T-helper 17 cell (primary cell): ENCODE data around the gene ZMYND11. TPM values are rescaled to one million over a fixed set of nuclear protein-coding genes. Genes with fewer than 3 reads are reported as not detected.
"Not testable (repeated sequence)": the region's sequence is repeated elsewhere in the genome, so short reads cannot be mapped to it uniquely, and the experiment has no call there.

Experiments
- ATAC-seq: fragments of 150-1000 bp; cut with Tn5 transposase; 2 replicates; pipeline ENCODE4 v1.10.0; 2021; ENCODE audit warnings: mild to moderate bottlenecking, moderate library complexity
- DNase-seq, 3 donors: peaks; one replicate each; pipeline versions ENCODE4 v3.0.0 to v3.0.0-alpha.2; 2020 to 2021
- H3K9me3 ChIP-seq: one replicate; pipeline ENCODE4 v1.7.0; 2013; ENCODE audit warnings: low read length, mild to moderate bottlenecking; ENCODE audit not compliant: control insufficient read depth, poor library complexity, severe bottlenecking
- H3K27ac Mint-ChIP-seq: one replicate; pipeline ENCODE4 v1.8.0; 2022; ENCODE audit warnings: mild to moderate bottlenecking, moderate library complexity, mixed read lengths
- H3K27me3 Mint-ChIP-seq: one replicate; pipeline ENCODE4 v1.8.0; 2022; ENCODE audit warnings: mixed read lengths
- H3K36me3 Mint-ChIP-seq: one replicate; pipeline ENCODE4 v1.8.0; 2022; ENCODE audit warnings: low read depth, mixed read lengths
- H3K4me1 Mint-ChIP-seq: one replicate; pipeline ENCODE4 v1.8.0; 2022; ENCODE audit warnings: mild to moderate bottlenecking, mixed read lengths
- H3K4me3 Mint-ChIP-seq: one replicate; pipeline ENCODE4 v1.8.0; 2022; ENCODE audit warnings: mild to moderate bottlenecking, moderate library complexity, mixed read lengths
- total RNA-seq, 4 donors: library from RNA in 2 of 4; stranded (reverse) in 2 of 4; gene quantifications; one replicate each; pipeline ENCODE4 v1.2.3 and lab custom pipeline; 2022 to 2026

Gene ZMYND11
- total RNA-seq, 2 donors from 2014 or later, result 41.3 TPM

DNA sequence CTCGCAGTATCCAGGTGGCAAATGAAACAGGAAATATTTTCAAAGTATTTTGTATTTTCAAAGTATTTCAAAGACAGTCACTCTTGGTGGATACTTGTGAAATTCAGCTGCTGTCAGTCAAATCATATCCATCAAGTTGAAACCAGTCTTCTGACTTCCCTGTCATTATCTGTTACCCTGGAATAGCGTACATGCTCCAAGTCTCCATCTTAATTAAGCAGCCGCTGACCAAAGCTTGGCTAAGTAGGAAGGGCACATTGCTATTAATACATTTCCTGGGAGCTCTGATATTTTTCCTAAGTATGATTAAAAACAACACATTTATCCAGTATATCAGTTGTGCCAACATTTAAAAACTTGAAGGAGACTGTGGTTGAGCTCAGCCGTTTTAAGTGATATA is 112.2 kb downstream of the ZMYND11 start:
- DNase-seq (no peak), ATAC-seq (no peak)
- Mint-ChIP-seq H3K4me3 (no peak overlapping the region), H3K4me1 (peaks cover 4% of the 10 kb centered on the region), H3K27ac (no peak overlapping the region), H3K27me3 (no peaks in the 10 kb centered on the region), H3K36me3 (peaks cover 14% of the 10 kb centered on the region)
- H3K9me3 ChIP-seq, result no peaks in the 10 kb centered on the region

DNA sequence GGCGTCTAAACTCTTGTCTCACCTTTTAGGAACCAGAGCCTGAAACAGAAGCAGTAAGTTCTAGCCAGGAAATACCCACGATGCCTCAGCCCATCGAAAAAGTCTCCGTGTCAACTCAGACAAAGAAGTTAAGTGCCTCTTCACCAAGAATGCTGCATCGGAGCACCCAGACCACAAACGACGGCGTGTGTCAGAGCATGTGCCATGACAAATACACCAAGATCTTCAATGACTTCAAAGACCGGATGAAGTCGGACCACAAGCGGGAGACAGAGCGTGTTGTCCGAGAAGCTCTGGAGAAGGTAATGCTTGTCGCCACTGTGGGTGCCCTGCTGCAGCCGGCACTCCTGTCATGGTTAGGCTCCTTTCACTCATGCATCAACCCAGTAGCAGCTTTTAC is 113.1 kb downstream of the ZMYND11 start:
- peaks cover 4% of the 10 kb centered on the region for H3K4me1 Mint-ChIP-seq

DNA sequence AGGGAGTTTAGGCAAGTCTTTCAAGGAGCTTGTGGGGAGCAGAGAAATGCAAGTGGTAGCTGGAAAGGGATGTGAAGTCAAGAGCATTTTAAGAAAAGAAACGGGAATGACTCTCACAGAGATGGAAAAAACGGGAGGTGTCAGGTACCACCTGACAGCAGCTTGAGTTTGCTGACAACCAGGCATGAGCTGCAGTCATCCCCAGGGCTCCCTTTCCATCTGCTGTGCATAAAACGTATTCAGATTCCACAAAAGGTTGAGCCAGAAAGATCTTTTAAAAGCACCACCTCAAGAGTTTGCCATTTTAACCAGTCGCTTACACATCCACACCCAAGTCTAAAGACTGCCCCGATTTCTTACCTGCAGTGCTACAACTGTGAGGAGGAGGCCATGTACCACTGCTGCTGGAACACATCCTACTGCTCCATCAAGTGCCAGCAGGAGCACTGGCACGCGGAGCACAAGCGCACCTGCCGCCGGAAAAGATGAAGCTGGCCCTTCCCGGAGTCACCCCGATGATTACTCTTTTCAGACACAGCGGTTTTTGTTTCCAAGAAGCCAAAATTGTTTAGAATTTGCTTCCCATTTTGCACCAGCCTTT is 116.8 kb downstream of the ZMYND11 start:
- H3K27ac Mint-ChIP-seq, result peak overlapping the region; percentile 47
- H3K27me3 Mint-ChIP-seq, result no peaks in the 10 kb centered on the region
- DNase-seq (no peak), ATAC-seq (no peak)
- H3K36me3 Mint-ChIP-seq, result peaks cover 14% of the 10 kb centered on the region
- no peak overlapping the region for H3K4me3 Mint-ChIP-seq
- peaks cover 4% of the 10 kb centered on the region for H3K4me1 Mint-ChIP-seq
- no peaks in the 10 kb centered on the region for H3K9me3 ChIP-seq

More for the DNA sequence above, 113.1 kb downstream of the ZMYND11 start:
- no peaks in the 10 kb centered on the region for H3K27me3 Mint-ChIP-seq
- no peaks in the 10 kb centered on the region for H3K9me3 ChIP-seq
- ATAC-seq (no peak), DNase-seq (no peak)
- H3K4me3 Mint-ChIP-seq, result no peak overlapping the region
- H3K27ac Mint-ChIP-seq, result no peak overlapping the region
- peaks cover 14% of the 10 kb centered on the region for H3K36me3 Mint-ChIP-seq

DNA sequence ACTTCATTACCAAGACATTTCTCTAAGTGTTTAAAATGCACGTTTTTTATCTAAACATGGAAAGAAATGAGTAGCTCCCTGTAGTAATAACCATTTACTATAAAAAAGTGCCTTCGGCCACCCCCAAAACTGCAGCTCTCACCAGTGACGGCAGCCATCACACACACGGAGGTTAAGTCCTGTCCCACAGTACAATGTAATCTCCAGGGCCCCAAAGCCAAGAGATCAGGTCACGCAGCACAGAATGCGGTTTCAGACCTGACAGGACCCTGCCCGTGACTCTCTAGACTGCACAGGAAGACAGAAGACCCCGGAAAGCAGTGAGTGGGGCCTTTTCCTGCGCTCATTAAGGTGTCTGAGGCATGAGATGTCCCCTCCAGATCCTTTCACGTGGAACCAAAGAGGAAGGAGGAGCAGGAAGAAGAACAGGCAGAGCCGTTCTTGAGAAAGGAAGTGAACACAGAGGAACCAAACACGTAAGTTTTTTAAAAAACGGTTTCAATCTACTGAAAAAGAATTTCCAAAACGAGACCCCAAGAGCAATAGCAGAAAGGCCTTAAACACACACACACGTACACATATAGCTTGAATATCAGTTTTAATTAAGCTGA is 125.7 kb downstream of the ZMYND11 start:
- no peaks in the 10 kb centered on the region for H3K27me3 Mint-ChIP-seq
- no peaks in the 10 kb centered on the region for H3K36me3 Mint-ChIP-seq
- H3K4me3 Mint-ChIP-seq, result no peak overlapping the region
- peaks cover 5% of the 10 kb centered on the region for H3K4me1 Mint-ChIP-seq
- no peaks in the 10 kb centered on the region for H3K9me3 ChIP-seq
- no peak for DNase-seq
- ATAC-seq, result no peak
- H3K27ac Mint-ChIP-seq, result no peak overlapping the region

DNA sequence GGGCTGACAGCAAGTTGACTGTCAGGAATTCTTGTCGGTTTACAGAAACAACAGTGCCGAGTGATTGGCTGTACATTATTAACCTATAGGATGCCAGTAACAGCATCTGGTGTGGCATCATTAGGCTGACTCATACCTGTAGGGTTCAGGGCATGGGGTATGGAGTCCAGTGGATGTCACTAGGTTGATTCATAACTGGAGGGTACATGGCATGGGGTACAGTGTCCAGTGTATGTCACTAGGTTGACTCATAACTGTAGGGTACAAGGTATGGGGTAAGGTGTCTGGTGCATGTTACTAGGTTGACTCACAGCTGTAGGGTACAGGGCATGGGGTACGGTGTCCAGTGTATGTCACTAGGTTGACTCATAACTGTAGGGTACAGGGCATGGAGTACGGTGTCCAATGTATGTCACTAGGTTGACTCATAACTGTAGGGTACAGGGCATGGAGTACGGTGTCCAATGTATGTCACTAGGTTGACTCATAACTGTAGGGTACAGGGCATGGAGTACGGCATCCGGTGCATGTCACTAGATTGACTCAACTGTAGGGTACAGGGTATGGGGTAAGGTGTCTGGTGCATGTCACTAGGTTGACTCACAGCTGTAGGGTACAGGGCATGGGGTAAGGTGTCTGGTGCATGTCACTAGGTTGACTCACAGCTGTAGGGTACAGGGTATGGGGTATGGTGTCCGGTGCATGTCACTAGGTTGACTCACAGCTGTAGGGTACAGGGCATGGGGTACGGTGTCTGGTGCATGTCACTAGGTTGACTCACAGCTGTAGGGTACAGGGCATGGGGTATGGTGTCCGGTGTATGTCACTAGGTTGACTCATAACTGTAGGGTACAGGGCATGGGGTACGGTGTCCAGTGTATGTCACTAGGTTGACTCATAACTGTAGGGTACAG is 129.2 kb downstream of the ZMYND11 start:
- H3K27ac Mint-ChIP-seq, H3K36me3 Mint-ChIP-seq, H3K4me3 Mint-ChIP-seq, DNase-seq, H3K4me1 Mint-ChIP-seq, H3K27me3 Mint-ChIP-seq, ATAC-seq, H3K9me3 ChIP-seq: not testable (repeated sequence)

DNA sequence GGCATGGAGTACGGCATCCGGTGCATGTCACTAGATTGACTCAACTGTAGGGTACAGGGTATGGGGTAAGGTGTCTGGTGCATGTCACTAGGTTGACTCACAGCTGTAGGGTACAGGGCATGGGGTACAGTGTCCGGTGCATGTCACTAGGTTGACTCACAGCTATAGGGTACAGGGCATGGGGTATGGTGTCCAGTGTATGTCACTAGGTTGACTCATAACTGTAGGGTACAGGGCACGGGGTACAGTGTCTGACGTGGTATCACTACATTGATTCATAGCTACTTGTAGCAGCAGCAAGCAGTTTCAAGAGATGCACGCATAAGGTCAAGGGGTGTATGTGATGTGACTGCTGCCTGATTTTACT is 129.8 kb downstream of the ZMYND11 start:
- DNase-seq, H3K27me3 Mint-ChIP-seq, H3K27ac Mint-ChIP-seq, ATAC-seq, H3K4me3 Mint-ChIP-seq, H3K9me3 ChIP-seq, H3K36me3 Mint-ChIP-seq, H3K4me1 Mint-ChIP-seq: not testable (repeated sequence)

DNA sequence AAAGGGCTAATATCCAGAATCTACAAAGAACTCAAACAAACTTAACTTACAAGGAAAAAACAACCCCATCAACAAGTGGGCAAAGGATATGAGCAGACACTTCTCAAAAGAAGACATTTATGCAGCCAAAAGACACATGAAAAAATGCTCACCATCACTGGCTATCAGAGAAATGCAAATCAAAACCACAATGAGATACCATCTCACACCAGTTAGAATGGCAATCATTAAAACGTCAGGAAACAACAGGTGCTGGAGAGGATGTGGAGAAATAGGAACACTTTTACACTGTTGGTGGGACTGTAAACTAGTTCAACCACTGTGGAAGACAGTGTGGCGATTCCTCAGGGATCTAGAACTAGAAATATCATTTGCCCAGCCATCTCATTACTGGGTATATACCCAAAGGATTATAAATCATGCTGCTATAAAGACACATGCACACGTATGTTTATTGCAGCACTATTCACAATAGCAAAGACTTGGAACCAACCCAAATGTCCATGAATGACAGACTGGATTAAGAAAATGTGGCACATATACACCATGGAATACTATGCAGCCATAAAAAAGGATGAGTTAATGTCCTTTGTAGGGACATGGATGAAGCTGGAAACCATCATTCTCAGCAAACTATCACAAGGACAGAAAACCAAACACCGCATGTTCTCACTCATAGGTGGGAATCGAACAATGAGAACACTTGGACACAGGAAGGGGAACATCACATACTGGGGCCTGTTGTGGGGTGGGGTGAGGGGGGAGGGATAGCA is 130.7 kb downstream of the ZMYND11 start:
- not testable (repeated sequence) for H3K36me3 Mint-ChIP-seq, DNase-seq, H3K27me3 Mint-ChIP-seq, H3K4me1 Mint-ChIP-seq, ATAC-seq, H3K4me3 Mint-ChIP-seq, H3K9me3 ChIP-seq, H3K27ac Mint-ChIP-seq

DNA sequence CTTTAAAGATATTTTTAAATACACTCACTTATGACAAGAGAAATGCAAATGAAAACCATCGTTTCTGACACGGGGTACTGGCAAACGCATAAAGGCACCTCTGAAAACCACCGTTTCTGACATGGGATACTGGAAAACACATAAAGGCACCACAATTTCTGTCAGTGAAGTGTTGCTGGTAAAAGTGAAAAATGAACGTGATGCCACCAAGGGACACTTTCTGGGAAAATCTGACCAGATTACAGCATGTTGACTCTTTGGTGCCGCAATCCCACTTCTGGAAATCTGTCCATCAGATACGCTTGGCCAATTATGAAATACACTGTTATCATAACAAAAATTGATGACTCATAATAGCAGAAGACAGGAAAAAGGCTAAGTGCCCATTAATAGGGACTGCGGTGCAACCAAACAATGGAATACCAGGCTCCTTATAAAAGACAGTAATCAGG is 131.7 kb downstream of the ZMYND11 start:
- Mint-ChIP-seq H3K27me3 (peaks cover 4% of the 10 kb centered on the region), H3K4me3 (no peak overlapping the region), H3K36me3 (no peaks in the 10 kb centered on the region), H3K27ac (no peak overlapping the region), H3K4me1 (peaks cover 5% of the 10 kb centered on the region)
- DNase-seq (no peak), ATAC-seq (no peak)
- no peaks in the 10 kb centered on the region for H3K9me3 ChIP-seq

DNA sequence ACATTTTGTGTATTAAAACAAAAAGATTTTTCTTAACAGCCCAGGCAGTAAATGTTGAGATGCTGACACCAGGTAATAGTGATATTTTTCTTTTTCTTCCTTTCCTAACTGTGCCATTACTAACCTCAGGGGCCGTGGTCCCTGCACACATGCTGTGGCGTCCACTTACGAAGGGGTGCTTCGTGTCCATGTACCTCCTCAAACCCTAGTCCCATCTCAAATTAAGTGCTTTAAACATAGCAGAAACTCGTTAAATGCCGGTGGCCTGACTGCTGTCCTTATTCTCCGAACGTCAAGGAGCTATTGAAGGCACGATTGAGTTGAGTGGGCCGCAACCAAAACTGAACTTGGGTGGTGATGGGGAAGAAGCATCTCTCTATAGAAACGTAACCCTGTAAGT is 132.4 kb downstream of the ZMYND11 start:
- no peaks in the 10 kb centered on the region for H3K9me3 ChIP-seq
- Mint-ChIP-seq H3K4me3 (no peak overlapping the region), H3K27ac (no peak overlapping the region), H3K36me3 (no peaks in the 10 kb centered on the region), H3K4me1 (peaks cover 5% of the 10 kb centered on the region), H3K27me3 (peaks cover 4% of the 10 kb centered on the region)
- DNase-seq (no peak), ATAC-seq (no peak)

DNA sequence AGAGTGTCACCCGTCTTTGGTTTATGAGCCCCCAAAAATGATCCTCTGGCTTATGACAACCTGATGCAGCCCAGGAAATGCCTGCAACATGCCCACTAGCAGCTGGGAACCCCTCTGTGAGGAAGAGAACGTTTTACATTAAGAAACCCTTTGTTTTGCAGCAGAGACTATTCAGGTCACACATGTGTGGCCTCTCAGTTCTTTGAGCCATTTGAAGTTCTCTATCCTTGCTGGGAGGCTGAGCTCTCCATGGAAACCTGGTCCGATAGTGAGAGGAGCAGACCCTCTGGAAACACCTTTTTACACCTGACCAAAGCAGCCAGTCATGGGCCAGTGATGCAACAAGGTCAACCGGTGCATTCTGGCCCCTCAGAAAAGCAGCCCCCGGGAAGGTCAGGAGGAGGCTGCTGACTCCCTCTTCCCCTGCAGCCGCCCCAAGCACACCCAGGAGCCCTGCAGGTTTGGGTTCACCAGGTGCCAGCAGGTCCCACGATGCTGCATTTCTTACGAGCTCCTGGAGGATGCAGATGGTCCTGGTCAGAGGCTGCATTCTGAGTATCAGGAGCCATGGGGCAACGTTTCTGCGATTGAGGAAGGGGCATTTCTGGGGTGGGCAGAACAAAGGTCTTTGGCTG is 134.3 kb downstream of the ZMYND11 start:
- no peak overlapping the region for H3K27ac Mint-ChIP-seq
- H3K4me1 Mint-ChIP-seq, result peaks cover 5% of the 10 kb centered on the region
- H3K4me3 Mint-ChIP-seq, result no peak overlapping the region
- ATAC-seq, result no peak
- DNase-seq, result no peak
- H3K36me3 Mint-ChIP-seq, result no peaks in the 10 kb centered on the region
- no peaks in the 10 kb centered on the region for H3K9me3 ChIP-seq
- peaks cover 4% of the 10 kb centered on the region for H3K27me3 Mint-ChIP-seq

DNA sequence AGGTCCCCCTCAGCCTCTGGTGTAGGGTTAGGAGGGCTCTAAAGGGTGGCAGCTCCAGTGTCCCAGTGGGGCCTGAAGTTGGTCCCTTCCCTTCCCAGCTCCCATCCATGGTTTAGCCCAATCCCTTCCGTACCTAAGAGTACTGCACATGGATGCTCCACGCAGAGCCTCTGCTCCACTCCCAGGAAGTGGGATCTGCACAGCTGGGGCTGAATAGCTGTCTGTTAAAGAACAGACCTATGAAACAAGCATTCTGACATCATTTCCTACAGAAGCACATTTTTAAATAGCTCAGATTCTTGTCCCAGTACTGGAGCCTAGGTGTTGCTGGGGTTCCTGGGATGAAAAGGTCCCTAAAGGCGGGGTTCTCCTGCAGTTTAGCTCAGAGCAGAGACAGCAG is 135.9 kb downstream of the ZMYND11 start:
- no peaks in the 10 kb centered on the region for H3K36me3 Mint-ChIP-seq
- no peak for ATAC-seq
- H3K4me1 Mint-ChIP-seq, result peaks cover 5% of the 10 kb centered on the region
- no peak for DNase-seq
- peaks cover 4% of the 10 kb centered on the region for H3K27me3 Mint-ChIP-seq
- H3K9me3 ChIP-seq, result no peaks in the 10 kb centered on the region
- no peak overlapping the region for H3K4me3 Mint-ChIP-seq
- H3K27ac Mint-ChIP-seq, result no peak overlapping the region

DNA sequence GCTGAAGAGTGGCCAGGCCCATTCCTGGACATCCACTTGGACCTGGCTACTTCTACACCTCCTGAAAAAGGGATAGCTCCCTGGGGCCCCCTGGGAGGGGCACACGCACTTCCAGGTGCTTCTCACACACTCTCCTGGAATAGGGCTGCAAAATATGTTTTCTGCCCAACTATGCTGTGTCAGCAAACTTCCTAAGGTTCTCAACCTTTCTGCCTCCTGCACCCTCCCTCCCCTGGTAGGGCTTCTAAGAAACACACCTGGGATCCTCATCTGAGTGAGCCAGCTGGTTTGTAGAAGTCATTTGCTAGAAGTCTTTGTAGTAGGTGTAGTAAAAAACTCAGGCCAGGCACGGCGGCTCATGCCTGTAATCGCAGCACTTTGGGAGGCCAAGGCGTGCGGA is 136.5 kb downstream of the ZMYND11 start:
- ATAC-seq (no peak), DNase-seq (no peak)
- Mint-ChIP-seq H3K4me1 (peaks cover 5% of the 10 kb centered on the region), H3K27me3 (peaks cover 4% of the 10 kb centered on the region), H3K36me3 (no peaks in the 10 kb centered on the region), H3K27ac (no peak overlapping the region), H3K4me3 (no peak overlapping the region)
- H3K9me3 ChIP-seq, result no peaks in the 10 kb centered on the region
